ENCODE data around the gene PTPRN2. TPM values are rescaled to one million over a fixed set of nuclear protein-coding genes. Genes with fewer than 3 reads are reported as not detected.
"Not testable (repeated sequence)": the region's sequence is repeated elsewhere in the genome, so short reads cannot be mapped to it uniquely, and the experiment has no call there.

PTPRN2 gene
- total RNA-seq, 2 donors from 2014 or later: 26.1 to 55.5 TPM

- no peak for DNase-seq (ENCODE audit: low spot score)
- Histone ChIP-seq H3K4me3 (no peak overlapping the region), H3K27ac (no peak overlapping the region), H3K36me3 (no peaks in the 10 kb centered on the region), H3K27me3 (replicated peaks; ENCODE audit: insufficient read depth) (no peaks in the 10 kb centered on the region), H3K9me3 (no peaks in the 10 kb centered on the region), H3K4me1 (replicated peaks) (no peaks in the 10 kb centered on the region)
- no peak for TF ChIP-seq POLR2AphosphoS5 (IDR thresholded peaks at IDR 0.05)
- no peak for TF ChIP-seq CTCF (IDR thresholded peaks at IDR 0.05)
- TF ChIP-seq POLR2A (IDR thresholded peaks at IDR 0.05): no peak
- 86% methylated on average over 7 of the region's 7 CpGs for WGBS
- intact Hi-C loops (cut with DNase I): no loop called here
Observed at GRCh38 chr7:158255558-158255957, 332.1 kb downstream of the PTPRN2 start.

- DNase-seq (ENCODE audit: low spot score): no peak
- Histone ChIP-seq H3K27me3 (replicated peaks; ENCODE audit: insufficient read depth) (no peaks in the 10 kb centered on the region), H3K4me3 (no peak overlapping the region), H3K4me1 (replicated peaks) (no peaks in the 10 kb centered on the region), H3K36me3 (no peaks in the 10 kb centered on the region), H3K9me3 (no peaks in the 10 kb centered on the region), H3K27ac (no peak overlapping the region)
- TF ChIP-seq CTCF (IDR thresholded peaks at IDR 0.05) (no peak), POLR2AphosphoS5 (IDR thresholded peaks at IDR 0.05) (no peak), POLR2A (IDR thresholded peaks at IDR 0.05) (no peak)
- 89% methylated on average over 11 of the region's 11 CpGs for WGBS
- intact Hi-C loops (cut with DNase I): no loop called here
Observed at GRCh38 chr7:158255156-158255555, 332.5 kb downstream of the PTPRN2 start.

GRCh38 chr7:158253670-158254045, 334.0 kb downstream of the PTPRN2 start:
- intact Hi-C loops (cut with DNase I); H3K36me3 ChIP-seq; H3K27me3 ChIP-seq (replicated peaks; ENCODE audit: insufficient read depth); H3K4me3 ChIP-seq; H3K4me1 ChIP-seq (replicated peaks); H3K27ac ChIP-seq; DNase-seq (ENCODE audit: low spot score); H3K9me3 ChIP-seq: not testable (repeated sequence)
- WGBS: 74% methylated on average over 12 of the region's 16 CpGs

GRCh38 chr7:158252837-158253669, 334.6 kb downstream of the PTPRN2 start:
- intact Hi-C loops (cut with DNase I): no loop called here
- WGBS: 43% methylated on average over 31 of the region's 34 CpGs

More at GRCh38 chr7:158252837-158253669, 334.6 kb downstream of the PTPRN2 start:
- Histone ChIP-seq H3K9me3 (no peaks in the 10 kb centered on the region), H3K36me3 (no peaks in the 10 kb centered on the region), H3K4me1 (replicated peaks) (no peaks in the 10 kb centered on the region), H3K4me3 (no peak overlapping the region), H3K27ac (no peak overlapping the region), H3K27me3 (replicated peaks; ENCODE audit: insufficient read depth) (no peaks in the 10 kb centered on the region)
- DNase-seq (ENCODE audit: low spot score): no peak
- no peak for TF ChIP-seq POLR2AphosphoS5 (IDR thresholded peaks at IDR 0.05)
- TF ChIP-seq POLR2A (IDR thresholded peaks at IDR 0.05): no peak
- no peak for TF ChIP-seq CTCF (IDR thresholded peaks at IDR 0.05)
